GM12875 (cell line): Measurements from ENCODE around the gene BPIFB2.

Source experiments
- H3K4me3 ChIP-seq: one replicate; pipeline ENCODE4 v1.5.1; 2011; ENCODE audit warnings: low read depth, low read length, control low read depth
- TF ChIP-seq, protein P1 (sequence below): IDR thresholded peaks from 2 replicates; pipeline ENCODE4 v1.5.1; 2011; ENCODE audit warnings: low read depth, mild to moderate bottlenecking, control low read depth, inconsistent platforms, low read length, moderate library complexity, borderline replicate concordance; ENCODE audit not compliant: insufficient read depth

BPIFB2 gene

DNA sequence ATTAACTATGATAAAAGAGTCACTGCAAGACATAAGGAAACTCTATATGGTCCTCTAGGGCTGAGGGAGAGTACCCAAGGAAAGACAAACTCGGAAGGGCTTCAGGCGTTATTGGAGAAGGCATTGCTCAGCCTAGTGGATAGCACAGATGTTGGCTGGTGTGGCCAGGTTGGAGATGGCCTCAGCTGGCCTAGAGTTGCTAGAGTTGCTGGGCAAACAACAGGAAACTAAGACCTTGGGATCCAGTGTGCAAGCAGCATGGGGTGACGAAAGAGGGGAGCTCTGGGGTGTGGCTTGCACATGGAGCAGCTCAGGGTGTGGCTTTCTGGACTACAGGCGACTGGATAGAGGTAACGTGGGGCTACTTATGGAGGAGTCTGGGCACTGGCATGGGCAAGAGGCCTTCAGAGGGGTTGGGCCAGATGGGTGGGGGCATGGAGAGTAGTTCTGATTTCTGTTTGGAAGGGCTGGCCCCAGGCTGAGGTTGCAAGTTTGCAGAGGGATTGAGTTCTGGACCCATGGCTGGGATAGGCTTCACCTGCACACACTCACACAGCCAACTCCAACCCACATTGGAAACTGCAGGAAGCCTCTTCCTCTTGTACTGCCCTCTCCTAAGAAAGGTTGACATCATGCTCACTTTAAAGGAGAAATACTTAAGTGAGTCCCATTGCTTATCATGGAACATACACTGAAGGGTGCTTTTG is 18.7 kb downstream of the BPIFB2 start:
- no peak overlapping the region for H3K4me3 ChIP-seq
- TF ChIP-seq, protein P1, sequence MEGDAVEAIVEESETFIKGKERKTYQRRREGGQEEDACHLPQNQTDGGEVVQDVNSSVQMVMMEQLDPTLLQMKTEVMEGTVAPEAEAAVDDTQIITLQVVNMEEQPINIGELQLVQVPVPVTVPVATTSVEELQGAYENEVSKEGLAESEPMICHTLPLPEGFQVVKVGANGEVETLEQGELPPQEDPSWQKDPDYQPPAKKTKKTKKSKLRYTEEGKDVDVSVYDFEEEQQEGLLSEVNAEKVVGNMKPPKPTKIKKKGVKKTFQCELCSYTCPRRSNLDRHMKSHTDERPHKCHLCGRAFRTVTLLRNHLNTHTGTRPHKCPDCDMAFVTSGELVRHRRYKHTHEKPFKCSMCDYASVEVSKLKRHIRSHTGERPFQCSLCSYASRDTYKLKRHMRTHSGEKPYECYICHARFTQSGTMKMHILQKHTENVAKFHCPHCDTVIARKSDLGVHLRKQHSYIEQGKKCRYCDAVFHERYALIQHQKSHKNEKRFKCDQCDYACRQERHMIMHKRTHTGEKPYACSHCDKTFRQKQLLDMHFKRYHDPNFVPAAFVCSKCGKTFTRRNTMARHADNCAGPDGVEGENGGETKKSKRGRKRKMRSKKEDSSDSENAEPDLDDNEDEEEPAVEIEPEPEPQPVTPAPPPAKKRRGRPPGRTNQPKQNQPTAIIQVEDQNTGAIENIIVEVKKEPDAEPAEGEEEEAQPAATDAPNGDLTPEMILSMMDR = no peak

DNA sequence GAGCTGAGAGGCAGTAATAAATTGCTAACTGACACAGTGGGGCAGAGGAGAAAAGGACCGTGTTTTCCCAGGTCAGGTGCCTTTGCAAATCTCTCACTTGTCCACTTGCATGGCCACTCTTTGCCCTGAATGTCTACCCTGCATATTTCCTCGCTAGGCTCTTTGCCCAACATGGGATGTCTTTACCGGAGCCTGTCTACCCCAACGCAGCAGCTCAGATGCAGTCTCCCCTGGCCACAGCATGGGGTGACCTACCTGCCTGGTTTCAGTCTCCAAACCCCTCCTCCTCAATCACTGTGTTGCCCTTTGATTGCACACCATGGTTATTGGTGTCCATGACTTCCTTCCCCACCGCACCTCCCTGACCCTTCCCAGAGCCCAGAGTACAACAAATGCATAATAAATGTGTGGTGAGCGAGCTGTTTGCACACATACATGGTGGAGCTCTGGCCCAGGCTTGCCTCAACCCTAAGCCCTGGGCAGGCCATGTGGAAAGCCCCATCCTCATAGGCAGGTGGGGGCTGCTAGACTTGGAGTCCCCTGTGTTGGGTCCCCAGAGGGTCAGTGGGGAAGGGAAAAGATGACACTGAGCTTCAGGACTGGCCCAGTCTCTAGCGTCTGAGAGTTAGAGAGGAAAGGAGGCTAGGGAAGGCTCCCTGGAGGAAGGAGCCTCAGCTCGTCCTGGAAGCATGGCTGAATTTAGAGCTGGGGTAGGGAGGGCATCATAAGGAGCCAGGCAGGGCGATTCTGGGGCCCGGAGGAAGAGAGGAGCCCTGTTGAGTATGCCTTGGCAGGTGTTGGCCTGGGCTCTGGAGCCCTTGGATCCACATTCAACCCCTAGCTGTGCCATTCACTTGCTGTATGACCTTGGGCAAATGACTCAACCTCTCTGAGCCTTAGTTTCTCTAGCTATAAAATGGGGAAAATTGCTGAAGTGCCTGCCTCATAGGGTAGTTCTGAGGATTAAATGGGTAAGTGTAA is 19.6 kb downstream of the BPIFB2 start:
- TF ChIP-seq, protein P1 = no peak
- no peak overlapping the region for H3K4me3 ChIP-seq

DNA sequence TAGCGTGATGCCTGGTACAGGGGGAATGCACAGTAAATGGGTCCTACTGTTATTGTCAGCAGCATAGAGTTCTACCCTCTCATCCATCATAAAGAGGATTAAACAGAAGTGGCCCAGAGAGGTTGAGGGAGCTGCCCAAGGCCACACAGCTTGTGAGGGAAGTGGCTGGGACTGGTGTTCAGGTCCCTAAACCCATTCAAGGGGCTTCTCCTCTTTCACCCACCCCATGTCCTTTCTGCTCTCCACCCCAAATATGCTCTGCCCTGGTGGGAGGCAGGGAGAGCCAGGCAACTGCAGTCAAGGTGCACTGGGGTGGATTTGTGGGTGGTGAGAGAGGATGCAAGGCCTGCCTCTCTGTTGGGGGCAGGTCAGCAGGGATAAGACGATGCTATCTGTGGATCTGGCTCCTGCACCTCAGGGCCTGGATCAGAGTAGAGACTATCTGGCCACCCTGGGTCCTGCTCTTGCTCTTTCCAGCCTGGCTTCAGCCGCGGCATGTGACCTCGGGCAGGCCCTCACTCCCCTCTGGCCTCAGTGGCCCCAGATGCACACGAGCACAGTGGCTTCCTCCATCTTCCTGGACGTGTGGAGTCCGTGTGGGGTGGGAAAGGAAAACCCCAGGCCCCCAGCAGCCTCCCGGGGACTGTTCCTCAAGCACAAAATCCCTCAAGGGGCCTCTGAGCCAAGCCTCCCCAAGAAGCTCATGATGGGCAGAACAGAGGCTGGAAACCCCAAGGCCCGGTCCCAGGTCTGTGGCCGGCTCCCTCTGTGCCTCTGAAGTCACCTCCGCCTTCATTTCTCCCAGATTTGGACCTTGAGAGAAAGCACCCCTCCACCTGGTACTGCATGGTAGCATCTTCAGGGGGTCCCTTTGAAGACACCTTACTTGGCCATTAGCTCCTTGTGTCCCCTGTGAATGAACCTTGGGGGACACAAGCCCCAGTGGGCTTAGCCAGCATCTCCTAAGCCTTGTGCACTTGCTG is 20.6 kb downstream of the BPIFB2 start:
- TF ChIP-seq, protein P1 = no peak
- H3K4me3 ChIP-seq = no peak overlapping the region

DNA sequence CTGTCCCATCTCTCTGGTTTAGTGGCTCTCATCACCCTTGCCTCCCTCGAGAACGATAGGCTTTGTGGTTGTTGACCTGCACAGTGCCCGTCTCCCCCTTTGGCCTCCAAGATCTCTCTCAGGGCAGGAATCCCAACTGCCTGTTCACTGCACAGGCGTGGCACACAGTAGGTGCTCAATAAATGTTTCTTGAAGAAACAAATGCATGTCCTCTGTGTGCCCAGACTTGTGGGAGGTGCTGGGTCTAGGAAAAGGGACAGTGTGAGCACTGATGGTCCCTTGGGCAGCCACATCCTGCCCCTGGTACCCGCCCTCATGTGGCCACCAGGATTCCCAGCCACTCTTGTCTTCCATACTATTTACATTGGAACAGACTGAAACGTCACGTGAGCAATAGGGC is 21.4 kb downstream of the BPIFB2 start:
- TF ChIP-seq, protein P1 = no peak
- no peak overlapping the region for H3K4me3 ChIP-seq

DNA sequence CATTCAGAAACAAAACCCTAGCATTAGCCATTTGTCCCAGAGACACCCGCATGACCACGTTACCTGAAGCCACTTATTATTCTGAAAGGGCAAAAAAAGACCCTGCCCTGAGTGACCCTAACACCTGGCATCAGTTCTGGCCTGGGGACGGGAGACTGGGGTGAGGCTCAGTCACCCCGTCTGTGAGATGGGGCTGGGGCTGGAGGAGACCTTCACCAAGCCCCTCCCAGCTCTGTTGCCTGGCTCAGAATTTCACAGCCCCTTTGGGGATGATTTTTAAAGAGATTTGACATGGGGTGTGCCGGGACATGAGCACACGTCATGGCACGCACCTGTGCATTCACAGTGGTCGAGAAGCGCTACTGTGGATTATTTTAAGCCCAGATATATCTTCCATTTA is 22.6 kb downstream of the BPIFB2 start:
- TF ChIP-seq, protein P1 = no peak
- no peak overlapping the region for H3K4me3 ChIP-seq

DNA sequence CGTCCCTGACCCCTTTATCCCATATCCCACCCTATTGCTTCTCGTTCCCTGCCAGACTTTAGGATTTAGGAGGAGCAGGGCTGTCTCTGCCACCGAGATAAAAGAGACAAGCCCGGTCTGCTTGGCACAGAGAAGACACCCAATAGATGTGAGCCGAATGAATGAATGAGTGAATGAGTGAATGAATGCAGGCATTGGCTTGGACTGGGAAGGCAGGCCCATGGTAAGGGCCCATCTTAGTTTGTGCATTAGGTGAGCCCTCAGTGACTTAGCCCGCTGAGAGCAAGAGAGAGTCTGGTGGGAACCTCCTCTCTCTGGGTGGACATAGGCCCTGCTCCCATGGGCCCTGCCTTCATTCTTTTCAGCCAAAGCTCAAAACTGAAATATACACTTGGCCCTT is 23.1 kb downstream of the BPIFB2 start:
- TF ChIP-seq, protein P1 = no peak
- no peak overlapping the region for H3K4me3 ChIP-seq
